Muscle layer of colon (tissue), 2 donors: ENCODE results near the gene ZNF350.

Source experiments
- H3K27ac ChIP-seq: one replicate; pipeline ENCODE4 v1.7.0; 2013; ENCODE audit warnings: low read depth, mild to moderate bottlenecking, low read length, moderate library complexity
- H3K27me3 ChIP-seq, 2 donors: one replicate each; pipeline ENCODE4 v1.7.0; 2013; ENCODE audit warnings: low read length in 2 of 2, mild to moderate bottlenecking in 2 of 2; ENCODE audit not compliant: insufficient read depth in 2 of 2, control insufficient read depth in 1 of 2
- H3K36me3 ChIP-seq: one replicate; pipeline ENCODE4 v1.7.0; 2013; ENCODE audit warnings: mild to moderate bottlenecking, low read length; ENCODE audit not compliant: insufficient read depth
- H3K4me1 ChIP-seq: one replicate; pipeline ENCODE4 v1.7.0; 2013; ENCODE audit warnings: mild to moderate bottlenecking, low read length; ENCODE audit not compliant: insufficient read depth
- H3K4me3 ChIP-seq, 2 donors: one replicate each; pipeline ENCODE4 v1.7.0; 2013; ENCODE audit warnings: low read length in 2 of 2, low read depth in 1 of 2, mild to moderate bottlenecking in 1 of 2, moderate library complexity in 1 of 2
- H3K9ac ChIP-seq: one replicate; pipeline ENCODE4 v1.7.0; 2013; ENCODE audit warnings: low read length
- H3K9me3 ChIP-seq: one replicate; pipeline ENCODE4 v1.7.0; 2013; ENCODE audit warnings: mild to moderate bottlenecking, low read length
- donor health status: abdominal sarcoma.
- donor health status: Adenocarcinoma of cecum.

Gene ZNF350

GRCh38 chr19:51926426-51926783 lies 60.2 kb downstream of the ZNF350 start:
- no peaks in the 10 kb centered on the region for H3K27me3 ChIP-seq

GRCh38 chr19:51921949-51922348 lies 64.7 kb downstream of the ZNF350 start:
- H3K27ac ChIP-seq, result no peak overlapping the region
- no peaks in the 10 kb centered on the region for H3K27me3 ChIP-seq
- no peaks in the 10 kb centered on the region for H3K36me3 ChIP-seq
- H3K4me1 ChIP-seq, result no peaks in the 10 kb centered on the region
- H3K4me3 ChIP-seq, result peak overlapping the region in 1 of 2 donors; percentile 40
- H3K9me3 ChIP-seq, result peaks cover 35% of the 10 kb centered on the region
- no peak overlapping the region for H3K9ac ChIP-seq

More at GRCh38 chr19:51926426-51926783, 60.2 kb downstream of the ZNF350 start:
- peak overlapping the region; percentile 89 to 92 for H3K4me3 ChIP-seq
- peaks cover under 1% of the 10 kb centered on the region for H3K36me3 ChIP-seq
- H3K4me1 ChIP-seq, result peaks cover 10% of the 10 kb centered on the region
- no peak overlapping the region for H3K9ac ChIP-seq
- H3K27ac ChIP-seq, result peak overlapping the region; percentile 82
- H3K9me3 ChIP-seq, result peaks cover 18% of the 10 kb centered on the region

GRCh38 chr19:51919606-51920005 lies 67.0 kb downstream of the ZNF350 start:
- Histone ChIP-seq H3K9ac (no peak overlapping the region), H3K9me3 (peaks cover 55% of the 10 kb centered on the region), H3K27ac (no peak overlapping the region), H3K4me1 (no peaks in the 10 kb centered on the region), H3K36me3 (no peaks in the 10 kb centered on the region), H3K4me3 (no peak overlapping the region), H3K27me3 (no peaks in the 10 kb centered on the region)

- Histone ChIP-seq H3K9me3 (peaks cover 38% of the 10 kb centered on the region), H3K27me3 (no peaks in the 10 kb centered on the region), H3K27ac (no peak overlapping the region), H3K4me1 (no peaks in the 10 kb centered on the region), H3K9ac (no peak overlapping the region), H3K4me3 (no peak overlapping the region), H3K36me3 (no peaks in the 10 kb centered on the region)
Observed at GRCh38 chr19:51916167-51916566, 70.5 kb downstream of the ZNF350 start.

- Histone ChIP-seq H3K36me3 (no peaks in the 10 kb centered on the region), H3K27me3 (no peaks in the 10 kb centered on the region), H3K4me3 (no peak overlapping the region), H3K9ac (no peak overlapping the region), H3K4me1 (no peaks in the 10 kb centered on the region), H3K9me3 (peaks cover 33% of the 10 kb centered on the region), H3K27ac (no peak overlapping the region)
Observed at GRCh38 chr19:51915324-51915867, 71.2 kb downstream of the ZNF350 start.
